RWPE2 (cell line): ENCODE results near the gene ROBO1.

Experiments
- ATAC-seq: fragments of 200-7000 bp; cut with Tn5 transposase; 3 replicates; pipeline ENCODE4 v1.9.1; 2021; ENCODE audit warnings: low read depth
- DNase-seq: peaks from one replicate; pipeline ENCODE4 v3.0.0-alpha.2; 2020; ENCODE audit warnings: low spot score
- H3K27ac ChIP-seq: fragments of 450-650 bp; 2 replicates; pipeline ENCODE4 v1.5.1; 2017; ENCODE audit warnings: mild to moderate bottlenecking; ENCODE audit not compliant: poor library complexity, severe bottlenecking
- H3K27me3 ChIP-seq: fragments of 250-450 bp; sonication (Bioruptor Pico); 2 replicates; pipeline ENCODE4 v1.5.1; 2021; ENCODE audit warnings: mild to moderate bottlenecking, moderate library complexity; ENCODE audit not compliant: insufficient read depth, poor library complexity, severe bottlenecking
- H3K36me3 ChIP-seq: fragments of 250-450 bp; sonication (Bioruptor Pico); 2 replicates; pipeline ENCODE4 v1.5.1; 2020; ENCODE audit warnings: low read depth, mild to moderate bottlenecking, moderate library complexity
- H3K4me1 ChIP-seq: fragments of 250-450 bp; sonication (Bioruptor Pico); 2 replicates; pipeline ENCODE4 v1.5.1; 2021; ENCODE audit warnings: mild to moderate bottlenecking, moderate library complexity; ENCODE audit not compliant: insufficient read depth, poor library complexity, severe bottlenecking
- H3K4me3 ChIP-seq: fragments of 250-450 bp; sonication (Bioruptor Pico); 2 replicates; pipeline ENCODE4 v1.5.1; 2021; ENCODE audit warnings: mild to moderate bottlenecking, moderate library complexity; ENCODE audit not compliant: severe bottlenecking
- H3K9me3 ChIP-seq: fragments of 250-450 bp; sonication (Bioruptor Pico); 2 replicates; pipeline ENCODE4 v1.5.1; 2021; ENCODE audit warnings: mild to moderate bottlenecking, moderate library complexity; ENCODE audit not compliant: severe bottlenecking
- TF ChIP-seq, protein P1 (sequence below): fragments of 450-650 bp; IDR thresholded peaks from one replicate; pipeline ENCODE4 v1.5.1; 2017; ENCODE audit warnings: mild to moderate bottlenecking, moderate library complexity; ENCODE audit not compliant: poor library complexity, severe bottlenecking

The ROBO1 gene

DNA sequence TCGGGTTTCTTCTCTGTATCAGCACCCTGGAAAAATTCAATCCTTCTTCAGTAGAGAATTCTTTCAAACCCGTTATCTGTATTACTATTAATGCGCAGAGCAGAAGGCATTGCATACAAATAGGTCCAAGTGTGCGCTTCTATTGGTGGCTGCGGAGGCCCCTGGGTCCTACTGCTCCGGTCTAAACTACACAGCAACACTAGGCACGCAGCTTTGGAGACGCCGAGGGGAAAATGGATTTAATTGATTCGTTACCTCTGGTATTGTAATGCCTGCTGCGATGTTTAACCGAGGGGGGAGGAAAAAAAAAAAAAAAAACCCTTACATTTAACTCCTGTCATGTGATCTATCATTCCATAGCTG lies at the start of gene ROBO1:
Gene ROBO1 (minus strand): TSS at position 94 of the 363 bp plus-strand sequence.
- TF ChIP-seq, protein P1, sequence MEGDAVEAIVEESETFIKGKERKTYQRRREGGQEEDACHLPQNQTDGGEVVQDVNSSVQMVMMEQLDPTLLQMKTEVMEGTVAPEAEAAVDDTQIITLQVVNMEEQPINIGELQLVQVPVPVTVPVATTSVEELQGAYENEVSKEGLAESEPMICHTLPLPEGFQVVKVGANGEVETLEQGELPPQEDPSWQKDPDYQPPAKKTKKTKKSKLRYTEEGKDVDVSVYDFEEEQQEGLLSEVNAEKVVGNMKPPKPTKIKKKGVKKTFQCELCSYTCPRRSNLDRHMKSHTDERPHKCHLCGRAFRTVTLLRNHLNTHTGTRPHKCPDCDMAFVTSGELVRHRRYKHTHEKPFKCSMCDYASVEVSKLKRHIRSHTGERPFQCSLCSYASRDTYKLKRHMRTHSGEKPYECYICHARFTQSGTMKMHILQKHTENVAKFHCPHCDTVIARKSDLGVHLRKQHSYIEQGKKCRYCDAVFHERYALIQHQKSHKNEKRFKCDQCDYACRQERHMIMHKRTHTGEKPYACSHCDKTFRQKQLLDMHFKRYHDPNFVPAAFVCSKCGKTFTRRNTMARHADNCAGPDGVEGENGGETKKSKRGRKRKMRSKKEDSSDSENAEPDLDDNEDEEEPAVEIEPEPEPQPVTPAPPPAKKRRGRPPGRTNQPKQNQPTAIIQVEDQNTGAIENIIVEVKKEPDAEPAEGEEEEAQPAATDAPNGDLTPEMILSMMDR: no peak
- ATAC-seq (no peak), DNase-seq (no peak)
- Histone ChIP-seq H3K9me3 (no peaks in the 10 kb centered on the region), H3K4me3 (no peak within 1 kb of the TSS), H3K27ac (no peak within 1 kb of the TSS), H3K4me1 (no peaks in the 10 kb centered on the region), H3K36me3 (no peaks in the 10 kb centered on the region), H3K27me3 (peaks cover 47% of the 10 kb centered on the region)

DNA sequence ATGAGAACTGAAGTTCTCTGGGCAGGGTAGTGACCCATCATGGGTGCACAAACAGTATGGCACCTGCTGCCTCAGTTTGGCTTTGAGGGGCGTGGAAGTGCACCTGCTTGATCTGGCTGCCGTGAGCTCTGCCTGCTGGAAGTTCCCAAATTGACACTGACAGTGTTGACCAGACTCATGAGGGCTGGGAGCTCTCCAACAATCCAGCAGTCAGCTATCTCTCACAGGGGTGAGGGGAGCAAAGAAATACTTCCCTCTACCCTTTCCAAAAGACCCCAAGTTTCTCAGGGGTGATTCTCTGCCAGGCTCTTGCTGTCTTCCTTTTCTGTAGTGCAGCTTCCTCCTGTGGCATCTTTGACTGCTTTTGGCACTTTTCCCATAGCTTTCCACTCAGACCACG lies 49.4 kb upstream of the ROBO1 start:
- TF ChIP-seq, protein P1: no peak
- Histone ChIP-seq H3K27ac (no peak overlapping the region), H3K4me3 (no peak overlapping the region), H3K27me3 (no peaks in the 10 kb centered on the region), H3K4me1 (no peaks in the 10 kb centered on the region), H3K36me3 (no peaks in the 10 kb centered on the region), H3K9me3 (peaks cover 3% of the 10 kb centered on the region)
- no peak for DNase-seq
- ATAC-seq: no peak

DNA sequence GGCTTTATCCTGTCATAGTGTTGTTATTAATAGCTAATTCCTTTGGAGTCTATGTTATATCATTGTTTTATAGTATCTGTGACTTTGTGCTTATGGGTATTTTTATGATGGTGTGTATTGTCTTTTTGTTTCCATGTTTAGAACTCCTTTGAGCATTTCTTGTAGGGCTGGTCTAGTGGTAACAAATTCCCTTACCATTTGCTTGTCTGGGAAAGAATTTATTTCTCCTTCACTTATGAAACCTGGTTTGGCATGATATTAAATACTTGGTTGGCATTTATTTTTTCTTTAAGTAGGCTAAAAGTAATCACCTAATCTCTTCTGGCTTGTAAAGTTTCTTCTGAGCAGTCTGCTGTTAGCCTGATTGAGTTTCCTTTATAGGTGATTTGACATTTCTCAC lies 47.7 kb upstream of the ROBO1 start:
- H3K36me3 ChIP-seq: no peaks in the 10 kb centered on the region
- no peak overlapping the region for H3K4me3 ChIP-seq
- TF ChIP-seq, protein P1: no peak
- ATAC-seq (no peak), DNase-seq (no peak)
- no peaks in the 10 kb centered on the region for H3K4me1 ChIP-seq
- H3K27ac ChIP-seq: no peak overlapping the region
- H3K27me3 ChIP-seq: no peaks in the 10 kb centered on the region
- H3K9me3 ChIP-seq: peaks cover 3% of the 10 kb centered on the region

DNA sequence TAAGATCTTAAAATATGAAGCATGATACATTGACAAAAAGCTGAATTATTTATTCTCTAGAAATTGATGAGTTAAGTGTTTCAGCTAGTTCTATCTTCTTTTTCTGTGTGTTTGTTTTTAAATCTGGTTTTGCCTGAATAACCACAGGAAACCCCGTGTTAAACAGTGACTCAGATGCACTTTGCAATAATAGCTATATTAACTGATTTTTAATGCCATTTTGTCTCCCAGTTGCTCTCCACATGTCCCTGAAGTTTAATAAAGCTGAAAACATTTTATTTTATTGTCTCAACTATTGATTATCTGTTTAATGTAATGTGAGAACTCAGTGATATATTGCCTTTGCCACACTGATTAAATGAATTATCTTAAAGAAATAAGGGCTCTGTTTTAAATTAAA lies 42.8 kb upstream of the ROBO1 start:
- no peak overlapping the region for H3K27ac ChIP-seq
- H3K4me1 ChIP-seq: no peaks in the 10 kb centered on the region
- H3K4me3 ChIP-seq: no peak overlapping the region
- peaks cover under 1% of the 10 kb centered on the region for H3K9me3 ChIP-seq
- DNase-seq: no peak
- TF ChIP-seq, protein P1: no peak
- no peaks in the 10 kb centered on the region for H3K36me3 ChIP-seq
- ATAC-seq: no peak
- no peaks in the 10 kb centered on the region for H3K27me3 ChIP-seq

DNA sequence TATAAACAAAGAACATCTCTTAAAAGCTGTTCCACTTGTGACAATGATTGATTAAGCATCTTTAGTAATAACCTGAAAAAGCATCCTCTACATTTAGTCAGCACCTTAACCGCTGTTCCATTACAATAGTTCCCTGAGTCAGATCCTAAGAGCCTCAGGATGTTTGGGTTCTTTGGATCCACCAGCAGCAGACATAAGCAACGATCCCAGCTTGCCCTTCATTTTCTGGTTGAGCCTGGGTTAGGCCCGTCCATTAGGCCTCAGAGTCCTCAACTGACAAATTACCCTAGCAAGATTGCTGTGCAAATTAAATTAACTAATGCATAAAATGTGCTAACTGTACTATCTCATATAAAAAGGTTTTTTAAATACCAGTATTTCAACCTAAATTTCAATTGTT lies 42.3 kb upstream of the ROBO1 start:
- TF ChIP-seq, protein P1: no peak
- Histone ChIP-seq H3K4me1 (no peaks in the 10 kb centered on the region), H3K9me3 (no peaks in the 10 kb centered on the region), H3K4me3 (no peak overlapping the region), H3K27ac (no peak overlapping the region), H3K36me3 (no peaks in the 10 kb centered on the region), H3K27me3 (no peaks in the 10 kb centered on the region)
- no peak for DNase-seq
- no peak for ATAC-seq
